Hindlimb muscle (tissue), 1 donor: ENCODE measurements around the gene EGR1. TPM values are rescaled to one million over a fixed set of nuclear protein-coding genes. Genes with fewer than 3 reads are reported as not detected.

Experiments used
- DNase-seq: peaks from one replicate; pipeline ENCODE4 v3.0.0-alpha.2; 2013
- polyA plus RNA-seq: library from polyadenylated mRNA; unstranded; fragments of 120-200 nt; gene quantifications from one replicate; pipeline ENCODE4 v1.2.1, GENCODE V29; 2013; ENCODE audit not compliant: insufficient read length

EGR1 gene
- polyA plus RNA-seq, 1 donor = 152 TPM

GRCh38 chr5:138508958-138509357, 43.7 kb downstream of the EGR1 start:
- DNase-seq = no peak

- DNase-seq = no peak
Observed at GRCh38 chr5:138514021-138514420, 48.7 kb downstream of the EGR1 start.

- DNase-seq = no peak
Observed at GRCh38 chr5:138515556-138516245, 50.4 kb downstream of the EGR1 start.

- DNase-seq = no peak
Observed at GRCh38 chr5:138517437-138517836, 52.2 kb downstream of the EGR1 start.

Other genes starting within 250 kb of the EGR1 start
- 2.8 TPM for gene GFRA3, start 190.9 kb upstream of the EGR1 start, polyA plus RNA-seq
- gene CDC25C, start 133.7 kb upstream of the EGR1 start, polyA plus RNA-seq = 2.4 TPM
- gene FAM53C, start 127.2 kb upstream of the EGR1 start, polyA plus RNA-seq = 42.4 TPM
- gene KDM3B, start 112.8 kb upstream of the EGR1 start, polyA plus RNA-seq = 71.8 TPM
- gene REEP2, start 26.4 kb upstream of the EGR1 start, polyA plus RNA-seq = 28.2 TPM
- gene ETF1, start 77.8 kb downstream of the EGR1 start, polyA plus RNA-seq = 39.6 TPM
- 138 TPM for gene HSPA9, start 109.9 kb downstream of the EGR1 start, polyA plus RNA-seq